Measurements from ENCODE around the gene EPS8.

Gene EPS8

GRCh38 chr12:15706010-15706676 is 83.0 kb downstream of the EPS8 start:
- no peak for TF ChIP-seq GATA3 (IDR thresholded peaks at IDR 0.05; ENCODE audit: low read depth, low read length)
- TF ChIP-seq GATA2 (IDR thresholded peaks at IDR 0.05; ENCODE audit: low read depth, low read length) = no peak

DNA sequence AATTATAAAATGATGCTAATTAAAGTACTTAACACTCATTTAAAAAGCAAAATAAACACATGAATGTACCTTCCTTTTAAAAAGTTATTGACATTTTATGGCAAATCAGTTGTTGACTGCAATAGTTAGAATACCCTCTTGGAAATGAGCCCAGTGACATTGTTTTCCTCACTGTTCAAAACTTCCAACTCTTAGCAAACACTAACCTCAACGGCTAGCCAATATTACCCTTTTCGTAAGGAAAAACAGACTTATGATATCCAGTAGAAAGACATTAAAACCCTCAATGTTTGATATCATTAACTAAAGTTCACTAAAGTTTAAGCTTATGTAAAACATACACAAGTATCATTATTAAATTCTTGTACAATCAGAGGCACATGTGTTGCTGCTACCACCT is 83.6 kb downstream of the EPS8 start:
- no peak for TF ChIP-seq GATA3 (IDR thresholded peaks at IDR 0.05; ENCODE audit: low read depth, low read length)
- TF ChIP-seq GATA2 (IDR thresholded peaks at IDR 0.05; ENCODE audit: low read depth, low read length) = no peak

GRCh38 chr12:15702276-15702675 is 86.9 kb downstream of the EPS8 start:
- TF ChIP-seq GATA3 (IDR thresholded peaks at IDR 0.05; ENCODE audit: low read depth, low read length) = no peak
- TF ChIP-seq GATA2 (IDR thresholded peaks at IDR 0.05; ENCODE audit: low read depth, low read length) = no peak

GRCh38 chr12:15701631-15702156 is 87.5 kb downstream of the EPS8 start:
- no peak for TF ChIP-seq GATA3 (IDR thresholded peaks at IDR 0.05; ENCODE audit: low read depth, low read length)
- TF ChIP-seq GATA2 (IDR thresholded peaks at IDR 0.05; ENCODE audit: low read depth, low read length) = no peak

- TF ChIP-seq GATA3 (IDR thresholded peaks at IDR 0.05; ENCODE audit: low read depth, low read length) = no peak
- no peak for TF ChIP-seq GATA2 (IDR thresholded peaks at IDR 0.05; ENCODE audit: low read depth, low read length)
Measured at GRCh38 chr12:15701206-15701605, 88.0 kb downstream of the EPS8 start.

DNA sequence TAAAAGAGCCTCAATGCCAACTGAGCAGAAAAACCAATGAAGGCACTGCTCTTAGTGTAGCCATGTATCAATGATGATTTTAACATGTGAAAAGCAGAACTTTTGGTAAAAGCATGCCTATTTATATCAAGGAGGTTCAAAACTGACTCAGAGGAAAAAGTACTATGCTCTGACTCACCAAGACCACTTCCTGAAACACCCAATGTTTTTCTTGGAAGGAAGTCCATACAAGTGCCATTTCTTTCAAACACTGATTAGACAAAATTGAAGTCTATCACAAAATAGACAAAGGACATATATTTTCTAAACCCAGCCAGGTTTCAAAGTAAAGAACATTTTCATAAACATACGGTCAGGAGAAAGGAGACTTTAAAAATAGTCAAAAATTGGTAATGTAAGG is 88.6 kb downstream of the EPS8 start:
- no peak for TF ChIP-seq GATA2 (IDR thresholded peaks at IDR 0.05; ENCODE audit: low read depth, low read length)
- TF ChIP-seq GATA3 (IDR thresholded peaks at IDR 0.05; ENCODE audit: low read depth, low read length) = no peak

DNA sequence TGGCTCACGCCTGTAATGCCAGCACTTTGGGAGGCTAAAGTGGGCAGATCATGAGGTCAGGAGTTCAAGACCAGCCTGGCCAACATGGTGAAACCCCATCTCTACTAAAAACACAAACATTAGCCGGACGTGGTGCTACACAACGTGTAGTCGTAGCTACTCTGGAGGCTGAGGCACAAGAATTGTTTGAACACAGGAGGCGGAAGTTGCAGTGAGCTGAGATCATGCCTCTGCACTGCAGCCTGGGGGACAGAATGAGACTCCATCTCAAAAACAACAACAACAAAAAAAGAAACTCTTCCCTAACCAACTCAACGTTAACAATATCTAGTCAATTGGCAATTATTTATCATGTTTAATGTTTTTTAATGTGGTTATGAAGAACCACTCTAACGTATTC is 89.3 kb downstream of the EPS8 start:
- no peak for TF ChIP-seq GATA2 (IDR thresholded peaks at IDR 0.05; ENCODE audit: low read depth, low read length)
- TF ChIP-seq GATA3 (IDR thresholded peaks at IDR 0.05; ENCODE audit: low read depth, low read length) = no peak

GRCh38 chr12:15698377-15698871 is 90.8 kb downstream of the EPS8 start:
- TF ChIP-seq GATA2 (IDR thresholded peaks at IDR 0.05; ENCODE audit: low read depth, low read length) (no peak), GATA3 (IDR thresholded peaks at IDR 0.05; ENCODE audit: low read depth, low read length) (no peak)

- TF ChIP-seq GATA3 (IDR thresholded peaks at IDR 0.05; ENCODE audit: low read depth, low read length) = no peak
- TF ChIP-seq GATA2 (IDR thresholded peaks at IDR 0.05; ENCODE audit: low read depth, low read length) = no peak
Measured at GRCh38 chr12:15697201-15697600, 92.0 kb downstream of the EPS8 start.

DNA sequence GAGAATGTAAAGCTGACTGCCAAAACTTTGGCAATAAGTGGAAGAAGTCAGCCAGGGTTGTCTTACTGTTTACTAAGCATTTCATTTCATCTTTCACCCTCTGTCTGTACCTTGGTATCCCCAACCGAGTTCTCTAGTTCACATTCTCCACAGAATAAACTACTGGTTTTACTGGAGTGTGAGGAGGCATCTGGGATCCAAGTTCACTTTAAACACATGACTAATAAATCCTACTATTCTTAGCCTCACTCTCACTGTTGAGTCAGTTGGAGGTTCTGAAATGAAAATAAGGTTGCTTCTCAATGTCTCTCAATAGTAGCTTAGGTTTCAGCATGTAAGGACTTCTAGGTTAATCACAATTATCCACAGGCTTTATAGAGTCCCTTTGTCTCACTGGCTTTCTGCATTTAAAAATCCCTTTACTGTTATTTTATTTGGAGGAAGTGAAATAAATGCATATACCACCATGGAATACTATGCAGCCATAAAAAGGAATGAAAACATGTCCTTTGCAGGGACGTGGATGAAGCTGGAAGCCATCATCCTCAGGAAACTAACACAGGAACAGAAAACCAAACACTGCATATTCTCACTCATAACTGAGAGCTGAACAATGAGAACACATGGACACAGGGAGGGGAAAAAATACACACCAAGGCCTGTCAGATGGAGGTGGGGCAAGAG is 95.8 kb downstream of the EPS8 start:
- no peak for TF ChIP-seq GATA2 (IDR thresholded peaks at IDR 0.05; ENCODE audit: low read depth, low read length)
- TF ChIP-seq GATA3 (IDR thresholded peaks at IDR 0.05; ENCODE audit: low read depth, low read length) = no peak

GRCh38 chr12:15691388-15691787 is 97.8 kb downstream of the EPS8 start:
- no peak for TF ChIP-seq GATA3 (IDR thresholded peaks at IDR 0.05; ENCODE audit: low read depth, low read length)
- no peak for TF ChIP-seq GATA2 (IDR thresholded peaks at IDR 0.05; ENCODE audit: low read depth, low read length)

DNA sequence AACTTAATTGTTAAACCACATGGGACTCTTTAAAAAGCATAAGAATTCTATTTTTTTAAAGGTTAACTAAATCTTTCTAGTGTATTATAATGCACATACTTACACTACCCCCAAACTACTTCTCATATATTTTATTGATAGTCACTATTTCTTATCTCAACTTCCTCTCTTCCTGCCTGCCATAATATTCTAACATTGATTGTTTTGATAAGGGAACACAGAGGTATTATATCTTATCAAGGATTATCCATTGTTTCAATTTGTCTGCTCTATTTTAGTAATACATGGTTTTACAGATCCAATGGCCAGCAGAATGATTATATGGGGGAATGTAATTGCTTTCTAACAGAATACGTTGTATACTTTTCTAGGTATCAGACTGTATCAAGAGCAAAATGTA is 98.9 kb downstream of the EPS8 start:
- TF ChIP-seq GATA2 (IDR thresholded peaks at IDR 0.05; ENCODE audit: low read depth, low read length) = no peak
- no peak for TF ChIP-seq GATA3 (IDR thresholded peaks at IDR 0.05; ENCODE audit: low read depth, low read length)

DNA sequence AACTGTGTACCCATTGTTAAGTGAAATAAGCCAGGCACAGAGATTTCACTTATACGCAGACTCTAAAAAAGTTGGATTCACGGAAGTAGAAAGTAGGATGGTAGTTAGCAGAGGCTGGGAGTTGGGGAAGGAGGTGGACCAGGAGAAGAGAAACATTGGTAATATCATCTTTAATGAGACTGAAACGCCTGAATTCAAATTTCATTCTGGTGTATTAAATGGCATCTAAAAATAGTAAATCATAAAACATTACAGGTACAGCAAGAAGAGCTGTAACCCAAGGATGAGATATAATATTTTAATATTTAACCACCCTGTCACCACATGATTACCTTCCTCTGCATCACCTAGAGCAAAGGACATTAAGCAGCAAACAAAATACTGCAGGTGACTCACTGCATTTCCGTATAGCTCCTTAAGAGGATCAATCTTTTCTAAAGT is 99.4 kb downstream of the EPS8 start:
- no peak for TF ChIP-seq GATA3 (IDR thresholded peaks at IDR 0.05; ENCODE audit: low read depth, low read length)
- TF ChIP-seq GATA2 (IDR thresholded peaks at IDR 0.05; ENCODE audit: low read depth, low read length) = no peak

GRCh38 chr12:15688838-15689625 is 100.2 kb downstream of the EPS8 start:
- TF ChIP-seq GATA2 (IDR thresholded peaks at IDR 0.05; ENCODE audit: low read depth, low read length) (no peak), GATA3 (IDR thresholded peaks at IDR 0.05; ENCODE audit: low read depth, low read length) (no peak)

Data from SH-SY5Y (cell line).